SK-N-SH (cell line): ENCODE measurements around the gene JAK1.

ENCODE experiments used
- CHD2 ChIP-seq: fragments of 150-350 bp; IDR thresholded peaks from 2 replicates; pipeline ENCODE4 v1.6.1; 2018; ENCODE audit warnings: low read length; ENCODE audit not compliant: partially characterized antibody
- CTCF ChIP-seq: fragments of 200-600 bp; sonication (generic); IDR thresholded peaks from 2 replicates; pipeline ENCODE4 v1.6.1; 2017; ENCODE audit warnings: antibody characterized with exemption, mild to moderate bottlenecking, moderate library complexity
- POLR2AphosphoS5 ChIP-seq: IDR thresholded peaks from 2 replicates; pipeline ENCODE4 v1.6.1; 2012; ENCODE audit warnings: low read depth, low read length
- YY1 ChIP-seq: IDR thresholded peaks from 2 replicates; pipeline ENCODE4 v1.4.0; 2012; ENCODE audit warnings: low read depth, mild to moderate bottlenecking

GRCh38 chr1:64908575-64908974 lies 57.8 kb downstream of the JAK1 start:
- TF ChIP-seq CTCF (no peak), POLR2AphosphoS5 (no peak), CHD2 (no peak), YY1 (no peak)
